ENCODE measurements around the gene TRMT10B. TPM values are rescaled to one million over a fixed set of nuclear protein-coding genes. Genes with fewer than 3 reads are reported as not detected.
A peak's percentile ranks its signal among the peaks of the same experiment; 100 is the strongest.

Gene TRMT10B
- total RNA-seq, 1 donor from 2014 or later, result 8.8 TPM

DNA sequence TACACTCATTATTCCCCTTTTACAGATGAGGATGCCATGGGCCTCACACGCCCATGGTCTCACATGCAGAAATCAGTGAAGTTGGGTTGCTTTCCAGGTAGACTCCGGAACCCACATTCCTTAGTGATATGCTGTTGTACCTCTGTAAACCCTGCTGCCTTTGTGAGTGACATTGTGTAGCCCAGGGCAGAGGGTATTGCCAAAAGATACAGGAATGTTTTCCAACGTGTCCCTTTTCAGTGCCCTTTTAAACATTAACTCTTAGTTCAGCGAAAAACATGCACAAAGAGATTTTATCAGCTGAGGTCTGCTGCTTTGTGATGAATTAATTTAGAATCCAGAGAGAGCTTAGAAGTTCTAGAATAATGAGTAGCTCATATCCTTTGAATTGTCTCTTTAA lies 38.3 kb upstream of the TRMT10B start:
- H3K4me3 ChIP-seq, result no peak overlapping the region
- no peak for ATAC-seq
- H3K9me3 ChIP-seq, result no peaks in the 10 kb centered on the region
- peaks cover 3% of the 10 kb centered on the region for H3K27me3 ChIP-seq (ENCODE audit: low read depth)
- H3K36me3 ChIP-seq, result no peaks in the 10 kb centered on the region
- no peak overlapping the region for H3K27ac ChIP-seq
- TF ChIP-seq, protein P1, sequence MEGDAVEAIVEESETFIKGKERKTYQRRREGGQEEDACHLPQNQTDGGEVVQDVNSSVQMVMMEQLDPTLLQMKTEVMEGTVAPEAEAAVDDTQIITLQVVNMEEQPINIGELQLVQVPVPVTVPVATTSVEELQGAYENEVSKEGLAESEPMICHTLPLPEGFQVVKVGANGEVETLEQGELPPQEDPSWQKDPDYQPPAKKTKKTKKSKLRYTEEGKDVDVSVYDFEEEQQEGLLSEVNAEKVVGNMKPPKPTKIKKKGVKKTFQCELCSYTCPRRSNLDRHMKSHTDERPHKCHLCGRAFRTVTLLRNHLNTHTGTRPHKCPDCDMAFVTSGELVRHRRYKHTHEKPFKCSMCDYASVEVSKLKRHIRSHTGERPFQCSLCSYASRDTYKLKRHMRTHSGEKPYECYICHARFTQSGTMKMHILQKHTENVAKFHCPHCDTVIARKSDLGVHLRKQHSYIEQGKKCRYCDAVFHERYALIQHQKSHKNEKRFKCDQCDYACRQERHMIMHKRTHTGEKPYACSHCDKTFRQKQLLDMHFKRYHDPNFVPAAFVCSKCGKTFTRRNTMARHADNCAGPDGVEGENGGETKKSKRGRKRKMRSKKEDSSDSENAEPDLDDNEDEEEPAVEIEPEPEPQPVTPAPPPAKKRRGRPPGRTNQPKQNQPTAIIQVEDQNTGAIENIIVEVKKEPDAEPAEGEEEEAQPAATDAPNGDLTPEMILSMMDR (IDR thresholded peaks at IDR 0.05), result no peak
- intact Hi-C loops (cut with DNase I), result no loop called here
- no peak for DNase-seq
- no peaks in the 10 kb centered on the region for H3K4me1 ChIP-seq

GRCh38 chr9:37715991-37716505 lies 37.6 kb upstream of the TRMT10B start:
- no peaks in the 10 kb centered on the region for H3K36me3 ChIP-seq

DNA sequence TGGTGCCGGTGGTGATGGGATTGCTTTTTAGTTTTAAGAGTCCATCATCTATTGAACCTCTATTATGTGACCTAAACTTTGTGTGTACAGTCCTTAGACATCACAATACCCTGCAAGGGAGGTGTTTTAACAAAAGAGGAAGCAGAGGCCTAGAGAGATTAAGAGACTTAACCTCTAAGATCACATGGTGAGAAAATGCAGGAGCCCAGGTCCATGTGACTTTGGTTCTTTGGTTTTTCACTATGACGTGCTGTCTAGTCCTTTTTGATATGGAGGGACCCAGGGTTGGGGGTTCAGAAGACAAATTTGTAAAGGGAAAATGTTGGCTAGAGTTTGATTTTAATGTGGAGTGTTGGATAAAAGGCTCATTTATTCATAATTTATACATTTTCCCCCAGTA lies 34.1 kb upstream of the TRMT10B start:
- Histone ChIP-seq H3K36me3 (no peaks in the 10 kb centered on the region), H3K27me3 (ENCODE audit: low read depth) (peaks cover 8% of the 10 kb centered on the region), H3K9me3 (no peaks in the 10 kb centered on the region), H3K4me3 (no peak overlapping the region), H3K27ac (no peak overlapping the region), H3K4me1 (no peaks in the 10 kb centered on the region)
- TF ChIP-seq, protein P1 (IDR thresholded peaks at IDR 0.05), result no peak
- no peak for DNase-seq
- no peak for ATAC-seq
- intact Hi-C loops (cut with DNase I), result no loop called here

More at GRCh38 chr9:37715991-37716505, 37.6 kb upstream of the TRMT10B start:
- TF ChIP-seq, protein P1 (IDR thresholded peaks at IDR 0.05), result no peak
- ATAC-seq, result no peak
- Histone ChIP-seq H3K9me3 (no peaks in the 10 kb centered on the region), H3K27me3 (ENCODE audit: low read depth) (peaks cover 8% of the 10 kb centered on the region), H3K27ac (no peak overlapping the region), H3K4me1 (no peaks in the 10 kb centered on the region), H3K4me3 (no peak overlapping the region)
- intact Hi-C loops (cut with DNase I), result no loop called here
- DNase-seq, result no peak

DNA sequence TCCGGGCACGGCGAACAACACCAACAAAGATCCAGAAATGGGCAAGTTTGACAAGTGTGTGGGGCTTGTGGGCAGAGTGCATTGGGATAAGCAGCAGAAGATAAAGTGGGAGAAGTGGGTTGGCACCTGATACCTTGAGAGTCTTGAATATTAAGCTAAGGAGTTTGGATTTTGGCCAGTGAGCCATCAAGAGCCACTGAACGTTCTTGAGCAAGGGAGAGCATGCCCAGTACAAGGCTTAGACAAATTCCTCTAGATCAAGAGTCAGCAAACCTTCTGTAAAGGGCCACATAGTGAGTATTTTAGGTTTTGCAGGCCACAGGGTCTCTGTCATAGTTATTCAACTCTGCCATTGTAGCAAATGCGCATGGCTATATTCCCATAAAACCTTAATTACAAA lies 26.6 kb upstream of the TRMT10B start:
- H3K27me3 ChIP-seq (ENCODE audit: low read depth), result peaks cover 16% of the 10 kb centered on the region
- H3K9me3 ChIP-seq, result no peaks in the 10 kb centered on the region
- H3K4me3 ChIP-seq, result no peak overlapping the region
- no peak for DNase-seq
- no peaks in the 10 kb centered on the region for H3K36me3 ChIP-seq
- intact Hi-C loops (cut with DNase I), result no loop called here
- H3K27ac ChIP-seq, result no peak overlapping the region
- TF ChIP-seq, protein P1 (IDR thresholded peaks at IDR 0.05), result no peak
- H3K4me1 ChIP-seq, result peaks cover 5% of the 10 kb centered on the region
- peak; percentile 68 to 81 for ATAC-seq

GRCh38 chr9:37729499-37729898 lies 24.1 kb upstream of the TRMT10B start:
- no peak for ATAC-seq
- H3K36me3 ChIP-seq, result no peaks in the 10 kb centered on the region
- H3K27ac ChIP-seq, result no peak overlapping the region
- intact Hi-C loops (cut with DNase I), result no loop called here
- peaks cover 16% of the 10 kb centered on the region for H3K27me3 ChIP-seq (ENCODE audit: low read depth)
- H3K4me1 ChIP-seq, result peaks cover 5% of the 10 kb centered on the region
- TF ChIP-seq, protein P1 (IDR thresholded peaks at IDR 0.05), result no peak
- no peaks in the 10 kb centered on the region for H3K9me3 ChIP-seq
- H3K4me3 ChIP-seq, result no peak overlapping the region
- DNase-seq, result no peak

All from lower lobe of right lung (tissue), 2 donors.